HG03378 (cell line): ENCODE data around the gene POLR3K.

Source experiments
- ATAC-seq: cut with Tn5 transposase; IDR thresholded peaks from one replicate; pipeline ENCODE4 v1.9.1; 2021; ENCODE audit warnings: mild to moderate bottlenecking, moderate library complexity; ENCODE audit not compliant: unreplicated experiment

The POLR3K gene

DNA sequence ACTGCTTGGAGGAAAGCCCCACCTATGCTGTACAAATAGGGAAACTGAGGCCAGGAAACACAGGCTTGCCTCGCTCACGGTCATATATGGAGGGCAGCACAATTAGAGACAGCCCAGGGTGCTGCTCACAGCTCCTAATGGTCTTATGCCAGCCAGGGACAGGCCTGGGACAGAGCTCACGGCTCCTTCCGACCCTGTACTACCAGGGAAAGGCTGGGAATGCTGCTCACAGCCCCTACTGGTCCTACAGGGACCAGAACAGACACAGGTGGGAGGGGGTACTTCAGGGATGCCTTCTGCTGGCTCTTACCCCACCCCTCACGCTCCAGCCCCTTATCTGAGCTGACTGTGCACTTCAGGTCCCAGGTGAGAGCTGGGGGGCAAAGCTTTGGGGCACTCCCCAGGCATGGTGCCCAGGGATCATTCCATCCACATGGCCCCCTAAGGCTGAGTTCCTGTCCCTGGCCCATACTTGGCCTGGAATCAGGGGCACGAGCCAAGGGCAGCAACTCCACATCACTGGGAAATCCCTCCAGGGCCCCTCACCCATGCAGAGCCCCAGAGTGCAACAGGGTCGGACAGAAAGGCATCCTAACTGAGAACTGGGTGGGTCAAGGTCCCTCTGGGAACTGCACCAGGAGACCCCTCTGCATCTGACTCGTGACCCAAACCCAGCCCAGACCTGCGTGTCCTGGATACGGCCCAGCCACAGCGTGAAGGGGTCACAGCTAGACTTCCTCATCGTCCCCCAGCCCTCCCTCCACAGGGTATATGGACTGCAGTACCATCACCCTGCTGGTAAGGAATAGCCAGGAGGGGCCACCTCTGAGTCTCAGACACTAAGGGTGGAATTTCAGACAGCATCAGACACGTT, 13.1 kb upstream of the POLR3K start:
- no peak for ATAC-seq

DNA sequence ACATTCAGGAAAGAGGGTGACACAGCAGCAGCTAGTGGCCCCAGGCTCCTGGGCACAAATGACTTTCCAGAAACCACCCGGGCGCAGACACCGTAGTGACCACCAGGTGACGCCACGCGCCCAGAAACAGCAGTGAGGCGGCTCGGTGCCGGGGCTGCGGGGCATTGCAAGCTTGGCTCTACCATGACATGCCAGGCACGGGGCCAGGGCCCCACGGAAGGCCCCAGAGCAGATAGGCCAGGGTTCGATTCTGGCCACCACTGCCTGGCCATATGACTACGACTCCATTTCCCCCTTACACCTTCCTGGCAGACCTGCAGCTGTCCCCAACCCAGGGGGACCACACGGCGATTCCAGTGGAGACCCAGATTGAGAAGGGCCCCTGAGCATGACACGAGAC, 12.3 kb upstream of the POLR3K start:
- ATAC-seq: no peak

DNA sequence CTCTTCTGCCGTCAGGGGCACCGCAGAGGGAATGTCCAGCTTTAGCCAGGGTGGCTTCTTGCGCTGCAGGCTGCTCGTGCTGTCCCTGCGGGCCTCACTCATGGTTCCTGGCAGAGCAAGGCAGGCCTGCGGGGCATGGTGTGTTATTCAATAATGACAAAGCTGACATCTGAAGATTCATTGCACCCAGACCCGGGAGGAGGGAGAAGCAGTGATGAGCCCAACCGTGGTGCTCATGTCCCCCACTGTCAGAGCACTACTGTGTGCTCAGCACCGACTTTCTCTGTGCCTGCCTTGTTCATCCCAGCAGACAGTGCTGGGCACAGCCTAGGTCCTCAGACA, 11.5 kb upstream of the POLR3K start:
- no peak for ATAC-seq

DNA sequence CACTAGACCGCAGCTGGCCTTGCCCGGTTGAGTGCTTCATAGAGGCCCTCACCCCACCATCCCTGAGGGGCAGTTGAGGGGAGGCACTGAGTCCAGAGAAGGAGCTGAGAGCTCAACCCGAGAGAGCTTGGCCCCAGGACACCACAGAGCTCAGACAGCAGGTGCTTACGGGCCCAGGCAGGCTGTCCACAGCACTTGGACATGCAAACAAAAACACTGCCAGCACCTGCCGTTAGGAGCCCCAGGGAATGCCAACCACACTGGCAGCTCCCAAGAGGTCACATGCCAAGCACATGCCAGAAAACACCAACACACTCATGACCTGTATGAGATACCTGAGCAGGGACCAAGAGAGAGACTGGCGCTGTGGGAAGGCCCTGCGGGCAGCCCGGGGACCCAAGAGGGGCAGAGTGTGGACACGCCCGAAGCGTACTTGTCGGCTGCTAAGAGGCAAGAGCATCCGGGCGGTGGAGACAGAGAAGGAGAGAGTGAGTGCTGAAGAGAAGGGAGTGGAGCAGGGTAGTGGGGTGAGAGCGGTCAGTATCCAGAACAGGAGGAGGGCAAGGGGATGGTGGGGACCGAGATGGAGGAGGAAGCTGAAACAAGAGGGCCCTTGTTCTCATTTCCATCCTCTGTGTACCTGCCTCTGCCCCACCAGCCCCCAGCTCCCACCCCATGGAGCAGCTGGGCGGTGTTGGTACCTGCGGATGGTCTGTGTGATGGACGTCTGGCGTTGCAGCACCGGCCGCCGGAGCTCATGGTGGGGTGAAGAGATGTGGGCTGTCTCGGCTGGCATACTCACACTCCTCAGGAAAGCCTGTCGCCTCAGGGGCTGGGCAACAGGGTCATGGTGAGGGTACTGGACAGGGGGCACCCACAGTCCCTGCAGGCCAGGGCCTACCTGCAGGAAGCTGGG, 10.8 kb upstream of the POLR3K start:
- ATAC-seq: no peak

DNA sequence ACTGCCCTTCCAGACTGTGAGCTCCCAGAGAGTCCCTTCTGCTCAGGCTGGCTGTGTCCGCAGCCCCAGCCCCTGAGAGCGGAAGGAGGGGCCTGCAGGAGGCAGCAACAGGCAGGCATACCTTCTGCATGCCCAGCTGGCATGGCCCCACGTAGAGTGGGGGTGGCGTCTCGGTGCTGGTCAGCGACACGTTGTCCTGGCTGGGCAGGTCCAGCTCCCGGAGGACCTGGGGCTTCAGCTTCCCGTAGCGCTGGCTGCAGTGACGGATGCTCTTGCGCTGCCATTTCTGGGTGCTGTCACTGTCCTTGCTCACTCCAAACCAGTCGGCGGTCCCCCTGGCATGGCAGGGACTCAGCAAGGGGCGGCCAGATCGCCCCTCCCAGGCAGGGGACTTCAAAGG, 10.1 kb upstream of the POLR3K start:
- no peak for ATAC-seq

DNA sequence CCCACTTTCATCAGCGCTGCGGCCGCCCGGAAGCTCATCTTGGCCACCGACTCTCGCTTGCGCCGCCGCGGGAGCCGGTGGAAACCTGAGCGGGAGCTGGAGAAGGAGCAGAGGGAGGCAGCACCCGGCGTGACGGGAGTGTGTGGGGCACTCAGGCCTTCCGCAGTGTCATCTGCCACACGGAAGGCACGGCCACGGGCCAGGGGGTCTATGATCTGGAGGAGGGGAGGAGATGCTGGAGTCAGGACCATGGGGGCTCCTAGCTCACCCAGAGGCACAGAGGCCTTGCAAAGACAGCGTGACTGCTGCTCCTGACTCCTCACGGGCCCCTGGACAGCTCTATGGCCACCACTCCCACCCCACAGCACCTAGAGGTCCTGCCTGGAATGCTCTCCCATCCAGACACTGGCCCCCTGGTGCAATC, 9.6 kb upstream of the POLR3K start:
- no peak for ATAC-seq

DNA sequence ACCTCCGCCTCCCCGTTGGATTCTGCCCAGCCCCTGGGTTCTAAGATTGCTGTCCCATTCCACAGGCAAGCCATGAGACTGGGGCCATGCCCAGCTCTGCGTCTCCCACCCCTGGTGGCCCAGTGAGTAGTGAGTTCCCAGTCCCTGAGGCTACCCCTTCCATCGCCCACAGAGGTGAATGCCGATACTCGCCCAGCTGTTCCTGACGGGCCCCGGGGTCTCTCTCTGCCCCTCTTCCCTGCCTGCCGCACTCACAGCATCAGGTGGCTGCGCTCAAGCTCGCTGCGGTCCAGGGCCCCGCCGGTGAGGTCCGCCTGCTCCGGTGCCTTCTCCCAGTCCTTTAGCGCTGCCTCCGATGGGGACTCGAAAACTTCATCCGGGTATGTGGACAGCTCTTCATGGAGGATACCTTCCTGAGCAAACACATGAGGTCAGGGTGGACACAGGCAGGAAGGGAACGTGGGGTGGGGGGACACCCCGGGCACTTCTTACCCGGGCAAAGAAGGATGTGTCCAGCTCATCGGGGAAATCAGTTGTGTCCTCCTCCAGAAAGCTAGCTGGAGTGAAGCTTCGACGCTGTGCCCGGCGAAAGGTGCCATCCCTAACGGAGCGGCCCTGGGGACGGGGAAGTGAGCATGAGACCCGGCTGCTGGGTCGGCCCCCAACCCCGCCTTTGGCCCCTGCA, 9.0 kb upstream of the POLR3K start:
- ATAC-seq: no peak

DNA sequence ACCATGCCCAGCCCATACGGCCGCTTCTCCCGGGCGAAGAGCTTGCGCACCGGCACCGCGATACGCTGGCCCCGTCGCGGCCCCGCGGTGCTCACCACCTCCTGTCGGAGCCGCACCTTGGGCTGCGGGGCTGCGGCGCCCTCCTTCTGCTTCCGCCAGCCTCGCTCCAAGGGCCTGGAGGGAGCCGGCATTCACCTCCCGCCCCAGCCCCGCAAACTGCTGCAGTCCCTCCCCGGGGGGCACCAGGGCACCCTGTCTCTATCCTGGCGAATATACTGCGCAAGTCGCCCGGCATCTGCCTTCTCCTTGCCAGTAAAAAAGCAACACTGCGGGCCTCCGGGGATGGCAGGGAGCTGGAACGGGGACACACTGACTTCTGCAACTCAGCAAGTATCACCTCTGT, 8.5 kb upstream of the POLR3K start:
- ATAC-seq: no peak

DNA sequence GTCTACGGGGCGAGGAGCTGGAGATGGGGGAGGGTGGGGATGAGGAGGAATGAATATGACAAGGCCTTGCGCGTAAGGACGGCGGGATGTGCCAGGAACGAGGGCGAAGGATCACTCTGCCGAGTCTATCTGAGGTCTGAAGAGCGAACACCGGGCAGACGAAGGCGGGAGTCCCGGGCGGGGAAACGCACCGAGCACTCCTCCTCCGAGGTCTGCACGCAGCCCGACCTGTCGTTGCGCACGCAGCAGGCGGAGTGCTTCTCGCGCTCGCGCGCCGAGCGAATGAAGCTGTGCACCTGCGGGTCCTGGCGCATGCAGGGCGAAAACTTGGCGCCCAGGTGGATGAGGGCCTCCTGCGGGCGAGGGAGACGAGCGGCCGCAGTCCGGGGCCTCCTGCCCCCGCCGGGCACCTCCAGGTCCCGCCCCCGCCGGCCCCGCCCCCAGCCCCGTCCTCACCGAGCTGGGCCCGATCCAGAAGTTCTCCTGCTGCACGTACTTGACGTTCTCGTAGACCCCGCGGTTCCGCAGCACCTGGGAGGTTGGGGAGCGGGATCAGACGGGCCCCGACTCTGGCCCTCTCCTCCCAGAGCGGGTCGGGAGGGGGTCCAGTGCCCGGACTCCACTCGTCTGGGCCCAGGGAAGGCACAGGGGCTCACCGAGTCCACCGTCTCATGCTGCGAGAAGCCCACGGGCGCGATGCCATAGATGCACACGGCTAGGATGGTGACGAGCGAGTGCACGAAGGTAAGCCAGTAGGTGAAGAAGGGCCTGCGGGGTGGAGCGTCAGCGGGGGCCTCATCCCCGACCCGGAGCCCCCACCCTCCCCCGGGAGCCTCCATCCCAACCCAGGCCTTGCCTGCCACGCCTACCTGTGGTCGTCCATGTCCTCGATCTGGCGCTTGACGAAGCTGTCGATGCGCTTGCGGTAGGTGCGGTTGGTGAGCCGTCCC, 7.8 kb upstream of the POLR3K start:
- ATAC-seq: no peak

DNA sequence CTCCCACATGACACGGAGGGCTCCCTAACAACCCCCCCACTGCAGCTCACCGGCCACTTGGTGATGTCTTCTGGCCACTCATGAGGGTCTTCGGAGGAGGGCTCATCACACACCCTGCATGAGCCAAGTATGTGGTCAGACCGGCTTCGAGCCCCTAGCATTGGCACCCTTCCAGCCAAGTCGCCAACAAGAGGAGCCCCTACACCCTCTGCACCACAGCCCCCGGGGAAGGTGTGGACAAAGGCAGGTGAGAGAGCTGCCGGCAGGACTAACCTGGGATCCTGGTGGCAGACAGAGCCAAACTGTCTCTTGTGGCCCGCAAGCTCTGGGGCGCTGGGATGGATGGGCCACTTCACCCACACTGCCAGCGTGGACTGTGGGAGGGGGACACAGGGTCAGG, 6.8 kb upstream of the POLR3K start:
- ATAC-seq: no peak

DNA sequence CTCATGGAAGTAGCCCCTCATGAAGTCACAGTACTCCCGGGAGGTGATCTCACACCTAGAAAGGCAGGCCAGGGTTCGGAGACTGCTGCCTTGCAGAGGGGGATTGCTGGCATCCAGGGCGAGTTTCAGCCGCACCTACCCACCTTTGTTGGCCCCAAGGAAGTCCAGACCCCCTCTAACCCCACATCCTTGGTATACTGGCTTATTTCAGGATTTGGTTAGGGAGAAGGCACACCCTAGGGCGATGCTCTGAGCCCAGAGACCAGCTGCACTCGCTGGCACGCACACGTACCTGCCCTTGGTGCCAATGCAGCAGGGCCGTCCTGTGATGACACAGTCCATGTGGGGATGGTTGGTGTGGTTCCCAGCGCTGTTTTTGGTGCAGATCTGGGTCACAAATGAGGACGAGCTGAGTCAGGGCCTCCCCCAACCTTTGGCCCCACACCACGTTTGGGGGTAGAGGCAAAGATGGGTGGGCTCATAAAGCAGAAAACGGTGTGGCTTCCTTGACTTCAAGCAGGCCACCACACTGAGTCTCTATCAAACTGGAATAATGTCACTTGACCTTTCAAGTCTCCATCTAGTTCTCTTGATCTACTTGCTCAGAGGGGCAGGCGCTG, 6.1 kb upstream of the POLR3K start:
- ATAC-seq: no peak

DNA sequence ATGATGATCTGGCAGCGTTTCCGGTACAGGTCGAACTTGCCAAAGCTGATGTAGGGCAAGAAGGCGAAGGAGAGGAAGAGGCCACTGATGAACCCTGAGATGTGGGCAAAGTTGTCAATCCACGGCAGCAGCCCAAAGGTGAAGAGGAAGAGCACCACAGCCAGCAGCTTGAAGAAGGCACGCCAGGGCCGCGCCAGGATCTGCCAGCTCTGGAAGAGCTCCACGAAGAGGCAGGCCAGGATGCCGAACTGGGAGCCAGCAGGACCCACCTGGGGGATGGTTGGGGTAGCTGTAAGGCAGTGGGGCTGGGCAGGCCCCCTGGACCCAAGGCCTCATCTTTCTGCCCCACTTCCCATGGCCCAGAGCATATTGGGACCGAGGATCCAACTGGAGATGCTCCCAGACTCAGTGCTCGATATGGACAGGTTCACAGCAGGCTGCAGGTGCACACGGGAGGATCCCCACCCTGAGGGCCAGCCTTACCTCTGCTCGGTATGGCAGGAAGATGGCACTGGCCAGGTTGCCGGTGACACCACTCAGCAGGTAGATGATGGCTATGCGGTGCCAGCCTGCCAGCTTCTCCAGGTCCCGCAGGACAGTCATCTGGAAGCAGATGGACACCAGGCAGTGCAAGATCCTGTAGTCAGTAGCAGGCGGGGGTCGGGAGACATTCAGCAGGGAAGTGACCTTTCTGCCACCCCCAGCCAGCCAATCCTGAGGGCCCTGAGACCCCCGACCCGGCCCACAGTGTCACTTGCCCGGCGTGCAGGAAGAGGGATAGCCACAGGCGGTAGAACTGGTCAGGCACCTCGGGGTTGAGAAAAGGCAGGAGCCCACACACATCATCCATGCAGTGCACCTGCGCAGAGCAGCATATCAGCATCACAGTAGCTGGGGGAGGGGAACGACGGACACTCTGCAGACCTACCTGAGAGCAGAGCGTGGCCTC, 5.4 kb upstream of the POLR3K start:
- ATAC-seq: no peak

DNA sequence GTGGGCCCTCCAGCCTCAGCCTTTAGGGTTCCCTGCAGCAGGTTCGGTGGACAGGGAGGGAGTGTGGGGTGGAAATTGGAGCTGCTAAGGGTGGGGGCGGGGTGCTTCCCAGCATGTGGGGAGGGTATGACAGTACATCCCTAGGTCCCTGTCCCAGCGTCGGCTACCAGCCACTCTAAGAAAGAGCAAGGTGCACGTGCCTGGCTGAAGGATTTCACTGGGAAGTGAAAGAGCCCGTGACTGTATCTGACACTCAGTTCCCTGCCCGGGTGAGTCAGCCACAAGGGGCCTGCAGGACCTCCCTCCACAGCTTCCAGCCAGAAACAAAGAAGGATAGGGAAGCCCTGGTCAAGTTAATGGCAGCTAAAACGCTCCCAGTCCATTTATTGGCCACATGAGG, 4.3 kb upstream of the POLR3K start:
- no peak for ATAC-seq

DNA sequence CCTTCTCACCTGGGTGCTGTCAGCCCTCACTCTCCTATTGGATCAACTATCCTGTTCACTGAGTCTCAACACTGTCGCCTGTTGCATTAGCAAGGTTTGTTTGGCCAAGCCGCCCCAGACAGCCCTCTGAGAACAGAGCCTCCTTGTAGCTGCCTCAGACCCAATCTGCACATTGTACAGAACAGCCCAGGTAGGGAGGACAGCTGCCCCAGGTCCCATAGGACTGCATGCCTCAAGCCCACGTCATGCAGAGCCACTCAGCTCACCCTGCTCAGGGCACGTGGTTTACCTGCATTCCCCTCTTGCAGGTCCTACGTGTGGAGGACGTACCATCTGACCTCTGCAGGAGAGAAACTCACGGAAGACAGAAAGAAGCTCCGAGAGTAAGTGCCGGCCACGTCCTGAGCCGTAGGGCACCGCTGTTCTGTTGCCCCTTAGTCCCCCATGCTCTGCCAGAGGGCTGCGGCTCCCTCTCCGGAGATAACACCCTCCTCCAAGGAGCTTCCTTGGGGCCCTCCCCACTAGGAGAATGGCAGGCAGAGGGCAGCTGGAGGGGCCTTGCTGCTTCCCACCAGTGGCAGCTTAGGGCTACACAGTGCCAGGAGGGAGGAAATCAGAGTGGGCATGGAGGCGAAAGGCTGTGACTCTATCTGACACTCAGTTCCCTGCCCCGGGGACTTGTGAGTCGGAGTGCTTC, 3.0 kb upstream of the POLR3K start:
- ATAC-seq: no peak

DNA sequence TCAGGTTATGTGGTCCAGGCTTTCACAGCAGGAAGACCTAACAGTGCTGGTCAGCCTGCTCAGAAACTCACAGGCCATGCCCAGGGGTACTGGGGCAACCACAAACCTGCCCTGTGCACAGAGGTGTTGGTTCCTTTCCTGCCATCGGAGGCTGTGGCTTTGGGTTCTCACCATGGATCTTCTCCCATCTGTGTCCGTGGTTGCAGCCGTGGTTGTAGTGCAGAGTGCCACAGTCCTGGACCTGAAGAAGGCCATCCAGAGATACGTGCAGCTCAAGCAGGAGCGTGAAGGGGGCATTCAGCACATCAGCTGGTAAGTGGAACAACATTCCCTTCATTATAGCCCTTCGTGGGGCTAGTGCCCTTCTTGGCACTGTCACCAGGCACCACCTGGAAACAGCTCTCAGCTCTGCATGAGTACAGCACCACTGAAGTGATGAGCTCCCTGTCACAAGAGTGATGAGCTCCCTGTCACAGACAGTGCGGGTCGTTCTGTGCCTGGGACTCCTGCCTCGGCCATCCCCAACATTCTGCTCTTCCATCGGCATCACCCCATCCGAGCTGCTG, 2.2 kb upstream of the POLR3K start:
- no peak for ATAC-seq

DNA sequence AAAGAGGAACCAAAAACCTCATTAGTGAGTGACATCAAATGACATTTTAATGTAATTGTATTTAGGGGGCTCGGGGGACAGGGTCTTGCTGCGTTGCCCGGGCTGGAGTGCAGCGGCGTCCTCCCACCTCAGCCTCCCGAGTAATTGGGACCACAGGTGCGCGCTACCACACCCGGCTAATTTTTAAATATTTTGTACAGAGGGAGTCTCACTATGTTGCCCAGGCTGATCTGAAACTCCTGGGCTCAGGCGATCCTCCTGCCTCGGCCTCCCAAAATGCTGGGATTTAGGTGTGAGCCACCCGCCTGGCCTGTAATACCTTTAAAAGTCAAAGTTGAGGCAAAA, 801 bp upstream of the POLR3K start:
- ATAC-seq: no peak

DNA sequence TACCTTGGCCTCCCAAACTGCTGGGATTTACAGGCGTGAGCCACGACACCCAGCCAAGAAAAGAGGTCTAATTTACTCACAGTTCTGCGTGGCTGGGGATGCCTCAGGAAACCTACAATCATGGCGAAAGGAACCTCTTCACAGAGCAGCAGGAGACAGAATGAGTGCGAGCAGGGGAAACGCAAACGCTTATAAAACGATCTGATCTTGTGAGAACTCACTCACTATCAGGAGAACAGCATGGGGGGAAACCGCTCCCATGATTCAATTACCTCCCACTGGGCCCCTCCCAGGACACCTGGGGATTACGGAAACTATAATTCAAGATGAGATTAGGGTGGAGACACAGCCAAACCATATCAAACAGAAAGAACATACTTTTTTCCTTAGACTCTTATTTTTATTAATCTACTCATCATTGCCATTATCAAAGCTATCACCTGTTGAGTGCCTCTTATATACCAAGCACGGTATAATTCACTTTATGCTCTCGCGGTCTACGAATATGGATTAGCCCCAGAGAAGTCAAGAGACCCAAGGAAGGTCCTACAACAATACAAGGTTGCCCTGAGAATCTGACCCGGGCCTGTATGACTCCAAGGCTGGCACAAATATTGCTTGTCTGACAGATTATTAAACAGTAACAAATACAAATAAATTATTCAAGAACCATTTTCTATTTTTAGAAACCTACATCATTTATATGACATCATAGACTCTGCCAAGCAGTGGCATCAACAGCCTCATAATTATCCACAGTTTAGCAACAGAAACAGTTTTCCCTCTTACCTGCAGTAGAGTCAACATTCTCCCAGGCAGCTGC, 2.4 kb downstream of the POLR3K start:
- ATAC-seq: no peak
